Glomerular endothelial cell (primary cell): ENCODE results near the gene GHR. TPM values are rescaled to one million over a fixed set of nuclear protein-coding genes. Genes with fewer than 3 reads are reported as not detected.

Experiments
- DNase-seq: peaks from one replicate; pipeline ENCODE4 v3.0.0-alpha.2; 2011; ENCODE audit warnings: low read depth, low spot score; ENCODE audit errors: extremely low read depth
- total RNA-seq: library from RNA; depleted of rRNA; stranded (reverse); fragments of >200 nt; gene quantifications from 2 replicates; pipeline ENCODE4 v1.2.3, GENCODE V29; 2015

GHR gene
- total RNA-seq, 1 donor from 2014 or later, result 0.35 TPM

DNA sequence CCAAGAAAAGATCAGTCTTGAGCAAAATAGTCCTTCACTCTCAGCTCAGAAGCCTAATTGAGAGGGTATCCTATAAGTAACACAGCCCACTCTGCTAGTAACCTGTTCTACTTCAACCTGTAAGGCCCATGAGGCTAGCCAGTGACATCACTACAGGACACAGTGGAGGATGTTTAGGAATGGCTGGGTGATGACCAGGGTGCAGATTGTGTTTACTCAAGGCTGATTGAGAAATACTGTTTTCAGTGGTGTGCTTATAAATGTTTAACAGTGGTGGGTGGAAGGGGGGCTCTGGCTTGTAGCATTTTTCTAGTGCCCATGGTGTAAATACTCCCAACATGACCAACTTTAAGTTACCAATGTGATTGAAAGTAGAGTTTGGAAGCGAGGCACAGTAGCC lies 173.6 kb downstream of the GHR start:
- no peak for DNase-seq

GRCh38 chr5:42597318-42597937 lies 174.2 kb downstream of the GHR start:
- no peak for DNase-seq

GRCh38 chr5:42598311-42598710 lies 175.1 kb downstream of the GHR start:
- DNase-seq, result no peak

DNA sequence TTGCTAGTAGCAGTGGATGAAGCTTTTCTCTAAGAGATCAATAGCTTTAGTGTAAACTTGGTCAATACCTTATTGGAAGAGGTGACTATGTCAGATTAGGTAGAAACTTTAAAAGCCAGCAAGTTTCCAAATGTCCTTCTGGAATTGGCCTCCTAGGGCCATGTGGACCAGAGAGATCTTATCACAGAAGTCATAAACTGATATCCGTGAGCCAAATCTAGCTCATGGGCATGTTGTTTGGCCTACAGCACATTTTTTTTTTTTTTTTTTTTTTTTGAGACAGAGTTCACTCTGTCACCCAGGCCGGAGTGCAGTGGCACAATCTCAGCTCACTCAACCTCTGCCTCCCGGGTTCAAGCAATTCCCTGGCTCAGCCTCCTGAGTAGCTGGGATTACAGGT lies 175.9 kb downstream of the GHR start:
- DNase-seq, result no peak

GRCh38 chr5:42600441-42600840 lies 177.2 kb downstream of the GHR start:
- no peak for DNase-seq

DNA sequence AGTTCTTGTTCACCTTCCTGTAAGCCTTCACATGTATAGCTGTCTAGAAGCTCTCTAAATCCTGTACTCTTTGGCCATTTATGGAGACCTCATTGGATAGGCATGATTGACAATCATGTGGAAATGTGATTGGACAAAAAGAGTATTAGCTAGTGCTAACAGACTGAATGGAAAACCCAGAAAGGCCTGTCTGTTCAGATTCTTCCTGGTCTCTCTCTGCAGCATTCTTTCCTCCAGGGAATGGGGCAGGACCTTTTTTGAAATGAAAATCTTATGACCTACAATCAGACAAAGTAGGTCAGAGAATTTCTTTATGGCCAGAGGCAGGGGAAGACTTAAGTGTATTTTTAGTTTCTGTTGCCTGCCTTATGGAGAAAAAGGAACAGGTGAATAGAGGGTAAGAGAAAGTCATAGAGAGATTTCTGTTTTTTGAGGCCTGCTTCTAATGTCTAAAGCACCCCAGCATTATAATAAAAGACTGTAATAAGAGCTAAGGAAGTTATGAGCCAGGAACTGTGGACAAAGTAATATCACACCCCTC lies 181.0 kb downstream of the GHR start:
- no peak for DNase-seq

GRCh38 chr5:42605490-42605889 lies 182.3 kb downstream of the GHR start:
- no peak for DNase-seq

- DNase-seq, result no peak
Measured at GRCh38 chr5:42606464-42606869, 183.2 kb downstream of the GHR start.

- DNase-seq, result no peak
Measured at GRCh38 chr5:42611437-42611836, 188.2 kb downstream of the GHR start.

DNA sequence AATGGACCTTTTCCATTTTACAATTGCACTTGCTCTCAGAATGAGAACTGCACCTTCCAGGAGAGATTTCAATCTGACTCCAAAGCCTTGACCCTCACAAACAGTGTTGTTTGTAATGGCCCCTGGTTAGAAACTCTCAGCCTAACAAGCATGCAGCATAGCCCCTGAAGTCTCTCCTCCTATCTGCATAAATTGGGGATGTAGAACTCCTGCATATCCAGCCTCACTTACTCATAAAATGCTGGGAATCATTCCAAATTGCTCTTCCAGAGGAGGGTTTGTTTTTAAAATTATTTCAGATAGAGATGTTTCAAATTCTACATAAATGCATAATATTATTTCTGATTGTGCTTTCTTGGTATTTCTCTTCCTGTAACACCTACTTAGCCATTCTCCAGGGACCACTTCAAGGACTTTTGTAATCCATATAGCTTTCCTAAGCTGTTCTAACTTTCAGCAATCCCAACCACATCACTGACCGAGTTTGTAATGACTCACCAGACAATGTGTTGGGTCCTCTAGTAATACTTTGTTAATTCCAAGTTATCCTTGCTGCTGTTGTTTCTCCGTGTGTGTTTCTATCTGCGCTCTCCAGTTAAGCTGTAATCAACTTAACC lies 189.6 kb downstream of the GHR start:
- no peak for DNase-seq

GRCh38 chr5:42614509-42614908 lies 191.3 kb downstream of the GHR start:
- no peak for DNase-seq

GRCh38 chr5:42620579-42621216 lies 197.5 kb downstream of the GHR start:
- no peak for DNase-seq

DNA sequence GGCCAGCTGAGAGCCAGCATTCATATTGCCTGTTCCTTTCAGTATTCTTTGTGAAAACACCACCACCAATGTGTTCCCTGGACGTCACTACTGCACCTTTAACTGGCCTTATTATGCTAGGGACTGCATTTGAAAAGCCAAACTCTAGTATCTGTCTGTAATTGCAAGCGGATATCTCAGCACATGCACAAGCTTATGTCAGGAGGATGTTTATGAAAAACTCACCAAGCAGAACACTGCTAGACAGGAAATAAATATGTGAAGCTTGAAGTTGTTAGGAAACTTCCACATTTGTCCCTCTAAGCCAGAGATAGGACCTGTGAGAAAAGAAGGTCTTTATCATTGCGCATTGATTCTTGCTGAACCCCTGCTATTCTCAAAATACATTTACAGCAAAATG lies 198.0 kb downstream of the GHR start:
- DNase-seq, result no peak

DNA sequence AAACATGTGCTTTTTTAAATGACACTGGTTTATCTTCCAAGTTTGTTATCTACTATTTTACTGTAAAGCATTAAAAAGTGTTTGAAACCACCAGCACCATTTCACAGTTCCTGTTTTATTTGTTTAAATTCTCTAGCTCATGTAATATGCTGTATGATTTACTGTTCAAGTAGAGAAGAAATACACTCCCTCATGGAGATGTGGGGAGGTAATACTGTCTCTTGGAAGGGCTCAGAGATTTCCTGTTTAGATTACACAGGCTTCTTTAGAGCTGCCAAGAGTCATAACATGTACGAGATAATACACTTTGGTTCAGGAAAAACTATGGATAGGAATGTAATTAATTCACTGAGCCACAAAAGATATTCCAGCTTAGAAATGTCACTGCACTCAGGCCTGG lies 198.4 kb downstream of the GHR start:
- DNase-seq, result no peak

DNA sequence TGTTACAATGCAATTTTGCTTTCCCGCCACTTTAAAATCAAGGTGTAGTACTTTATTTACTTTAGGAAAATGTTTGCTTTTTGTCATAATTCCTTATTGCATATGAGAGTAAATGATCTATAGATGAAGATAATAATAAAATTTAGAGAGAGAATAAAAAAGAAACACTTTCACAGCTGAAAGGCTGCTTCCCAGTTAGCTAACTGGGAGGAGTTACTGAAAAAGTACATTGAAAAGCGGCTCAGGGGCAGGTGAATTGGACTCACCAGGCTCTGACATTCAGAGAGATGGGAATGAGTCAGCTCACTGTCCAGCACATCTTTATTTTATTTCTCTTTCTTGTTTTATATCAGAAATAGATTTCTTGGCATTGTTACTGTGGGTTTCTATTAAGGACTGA lies 201.7 kb downstream of the GHR start:
- DNase-seq, result no peak

DNA sequence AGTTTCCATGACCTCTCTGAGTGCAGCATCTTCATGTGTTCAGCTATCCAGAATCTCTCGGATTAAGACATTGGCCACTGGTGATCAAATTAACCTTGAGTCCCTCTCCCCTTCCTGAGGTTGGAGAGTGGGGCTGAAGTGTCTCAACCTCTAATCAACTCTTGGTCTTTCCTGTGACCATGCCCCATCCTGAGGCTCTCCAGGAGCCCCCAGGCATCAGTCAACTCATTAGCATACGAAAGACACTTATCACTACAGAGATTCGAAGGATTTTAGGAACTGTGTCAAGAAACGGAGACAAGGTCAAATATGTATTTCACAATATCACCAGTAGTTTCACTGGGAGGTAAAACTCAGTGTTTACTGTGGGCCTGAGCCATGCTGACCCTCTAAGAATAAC lies 203.2 kb downstream of the GHR start:
- no peak for DNase-seq

GRCh38 chr5:42628821-42629220 lies 205.6 kb downstream of the GHR start:
- DNase-seq, result no peak

- DNase-seq, result no peak
Measured at GRCh38 chr5:42629284-42629683, 206.0 kb downstream of the GHR start.

DNA sequence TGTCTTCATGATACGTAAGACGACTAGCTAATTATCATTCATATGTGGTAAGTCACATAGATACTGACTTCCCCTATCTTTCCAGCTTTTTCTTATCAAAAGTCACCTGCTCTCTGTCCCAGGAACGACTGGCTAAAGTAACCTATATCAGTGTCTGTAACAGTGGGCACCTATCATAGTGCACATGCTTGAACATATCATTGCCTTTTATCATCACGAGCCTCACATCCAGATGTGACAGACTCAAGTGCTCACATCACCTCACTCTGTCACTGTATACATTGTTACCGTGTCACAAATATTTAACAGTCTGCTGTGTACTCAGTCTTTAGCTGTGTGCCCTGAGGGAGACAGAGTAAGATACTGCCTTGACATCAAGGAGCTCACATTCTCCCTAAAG lies 208.0 kb downstream of the GHR start:
- DNase-seq, result no peak

DNA sequence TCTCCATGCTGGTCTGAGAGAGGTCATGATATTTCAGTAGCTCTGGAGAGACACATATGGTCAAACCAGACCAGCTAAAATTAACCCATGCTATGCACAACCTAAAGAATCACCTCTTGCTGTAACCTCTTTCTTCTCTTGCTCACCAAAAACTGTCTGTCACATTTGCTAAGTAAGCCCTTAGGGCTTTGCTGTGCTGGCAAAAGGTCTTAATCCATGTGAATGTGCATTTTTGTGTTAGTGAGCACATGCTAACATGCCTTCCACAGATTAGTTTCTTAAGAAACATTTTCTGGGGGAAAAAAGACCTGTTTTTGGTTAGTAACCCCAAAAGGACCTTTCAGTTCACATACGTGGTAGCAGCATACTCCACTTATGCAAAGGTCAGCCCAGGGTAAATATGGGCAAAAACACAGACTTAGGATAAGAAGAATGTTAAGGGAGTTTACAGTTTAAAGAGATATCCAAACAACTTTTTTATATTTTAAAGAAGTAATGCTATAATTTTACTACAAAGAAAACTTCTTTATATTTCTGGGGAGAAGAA lies 209.2 kb downstream of the GHR start:
- no peak for DNase-seq

GRCh38 chr5:42634575-42634974 lies 211.3 kb downstream of the GHR start:
- no peak for DNase-seq

- no peak for DNase-seq
Measured at GRCh38 chr5:42636425-42636824, 213.2 kb downstream of the GHR start.
